ENCODE data around the gene DUSP22. TPM values are rescaled to one million over a fixed set of nuclear protein-coding genes. Genes with fewer than 3 reads are reported as not detected.

Gene DUSP22
- total and polyA plus RNA-seq, 9 of the 15 experiments (the other 6 are each of a cell fraction or from before 2014, with no cell fraction given) = 9.3 to 19.4 (median 11.8) TPM

GRCh38 chr6:311679-312220 lies 19.5 kb downstream of the DUSP22 start:
- peaks cover 0 to 11% of the 10 kb centered on the region in 2 experiments; a peak in 1 of 5 replicates for H3K27me3 ChIP-seq (ENCODE audit: control insufficient read depth in 2 of 2, insufficient read depth in 2 of 2, low read length in 2 of 2)
- 10% methylated on average over 17 of the region's 17 CpGs for whole genome bisulfite sequencing (ENCODE audit: insufficient coverage, low coverage, missing lambda C conversion rate)
- DNase-seq (ENCODE audit: extremely low read depth in 1 of 4, low spot score in 3 of 4) (peak in 3 of 4 experiments; percentile 34 to 50 (median 36)), FAIRE-seq (peak; percentile 59), ATAC-seq (peak; percentile 62)
- BruUV-seq (replicated peaks) = no TSS peak
- ChIA-PET POLR2A (interaction anchor here (0.9 to 1.6 kb wide), 2 partner anchors 12 to 50 kb away, joined by 3 read pairs; no protein-coding TSS in a partner anchor), CTCF (ENCODE audit: low intra/inter-chr PET ratio) (no interaction called here)
- H3K4me1 ChIP-seq (replicated peaks in 1 of 2; ENCODE audit: control insufficient read depth in 2 of 2, insufficient read depth in 2 of 2, low read length in 2 of 2) = peaks cover 5 to 9% of the 10 kb centered on the region in 2 experiments
- no peaks in the 10 kb centered on the region for H3K79me2 ChIP-seq (ENCODE audit: control insufficient read depth, insufficient read depth, low read length)
- no peaks in the 10 kb centered on the region for H3K9me1 ChIP-seq (ENCODE audit: control insufficient read depth, insufficient read depth, low read length)
- H2AFZ ChIP-seq (ENCODE audit: low read depth, low read length) = peak overlapping the region; percentile 84
- in situ Hi-C loops (cut with MboI) = no loop called here
- H3K4me3 ChIP-seq = no peak overlapping the region
- no peaks in the 10 kb centered on the region for H3K36me3 ChIP-seq (ENCODE audit: control insufficient read depth, insufficient read depth, low read length)
- H3K9ac ChIP-seq (ENCODE audit: insufficient read depth in 1 of 2, low read depth in 2 of 2, low read length in 2 of 2) = peak overlapping the region in 1 of 2 experiments; percentile 13; a peak in 1 of 4 replicates
- no peaks in the 10 kb centered on the region for H3K9me3 ChIP-seq (replicated peaks; ENCODE audit: control insufficient read depth, insufficient read depth, low read depth, low read length)
- intact Hi-C loops (cut with micrococcal nuclease) = no loop called here
- peak overlapping the region; percentile 61 for H3K4me2 ChIP-seq (ENCODE audit: insufficient read depth, low read length)
- 0 out of 2 replicates have a peak, but pooled peaks cover 4% of the 10 kb centered on the region for H4K20me1 ChIP-seq (replicated peaks; ENCODE audit: control insufficient read depth, insufficient read depth, low read length)
- no peak overlapping the region; the same call in 2 of the 3 replicates for H3K27ac ChIP-seq (ENCODE audit: extremely low read depth, low read depth, low read length)
- TF ChIP-seq ZNF436 (CRISPR knock-in tag; IDR thresholded peaks at IDR 0.05) (no peak), ZNF23 (CRISPR knock-in tag; IDR thresholded peaks at IDR 0.05) (no peak), DNMT1 (IDR thresholded peaks at IDR 0.05) (no peak), THRAP3 (IDR thresholded peaks at IDR 0.05; ENCODE audit: borderline replicate concordance) (no peak), HNRNPLL (IDR thresholded peaks at IDR 0.05; ENCODE audit: low read depth, low read length, poor library complexity, severe bottlenecking) (no peak), ZKSCAN3 (CRISPR knock-in tag; IDR thresholded peaks at IDR 0.05) (no peak), JUND (IDR thresholded peaks at IDR 0.05; ENCODE audit: borderline replicate concordance, low read depth, low read length) (no peak), JUND (tag; IDR thresholded peaks at IDR 0.05; ENCODE audit: borderline replicate concordance, low read depth, low read length) (0 out of 3 replicates have a peak, but pooled peaks have one; percentile 29), ZNF395 (CRISPR knock-in tag; IDR thresholded peaks at IDR 0.05) (no peak), ZBTB7A (IDR thresholded peaks at IDR 0.05; ENCODE audit: borderline replicate concordance, control insufficient read depth, low read depth, low read length) (no peak), ZNF639 (CRISPR knock-in tag; conservative IDR thresholded peaks at IDR 0.05 in 1 of 2, IDR thresholded peaks at IDR 0.05 in 1 of 2) (no peak), PATZ1 (CRISPR knock-in tag; IDR thresholded peaks at IDR 0.05; ENCODE audit: borderline replicate concordance) (no peak), EP400 (IDR thresholded peaks at IDR 0.05) (no peak), HOMEZ (CRISPR knock-in tag; IDR thresholded peaks at IDR 0.05) (no peak), SMAD4 (CRISPR knock-in tag; conservative IDR thresholded peaks at IDR 0.05) (peak; percentile 60; the same call in 1 of the 2 replicates)
